Raji (cell line): ENCODE results near the gene PPP1R9B.

Experiments used
- POLR2A ChIP-seq: IDR thresholded peaks from 2 replicates; pipeline ENCODE4 v1.6.1; 2011; ENCODE audit warnings: low read depth, low read length, control low read depth; ENCODE audit not compliant: insufficient read depth

The PPP1R9B gene

GRCh38 chr17:50146927-50147665 is 3.4 kb downstream of the PPP1R9B start:
- no peak for TF ChIP-seq POLR2A

GRCh38 chr17:50146230-50146926 is 4.1 kb downstream of the PPP1R9B start:
- TF ChIP-seq POLR2A: no peak

GRCh38 chr17:50145532-50146229 is 4.8 kb downstream of the PPP1R9B start:
- TF ChIP-seq POLR2A: no peak

GRCh38 chr17:50144845-50145531 is 5.5 kb downstream of the PPP1R9B start:
- TF ChIP-seq POLR2A: no peak

DNA sequence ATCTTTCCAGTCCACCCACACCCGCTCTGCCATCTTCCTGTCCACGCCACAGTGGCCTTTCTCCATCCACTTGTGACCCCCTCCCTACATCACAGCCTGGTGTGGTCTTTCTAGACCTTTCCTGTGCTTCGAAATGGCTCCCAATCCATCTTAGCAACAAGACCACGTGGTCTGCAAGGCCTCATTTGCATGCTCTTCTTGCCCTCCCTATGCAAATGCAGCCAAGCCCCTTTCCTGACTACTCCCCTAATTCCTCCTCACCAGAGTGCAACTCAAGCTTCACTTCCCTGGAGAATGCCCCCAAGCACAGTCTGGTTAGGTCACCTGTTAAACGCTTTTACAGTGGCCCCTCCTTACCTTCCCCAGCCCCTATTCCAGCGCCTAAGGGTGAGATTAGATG is 6.1 kb downstream of the PPP1R9B start:
- TF ChIP-seq POLR2A: no peak

DNA sequence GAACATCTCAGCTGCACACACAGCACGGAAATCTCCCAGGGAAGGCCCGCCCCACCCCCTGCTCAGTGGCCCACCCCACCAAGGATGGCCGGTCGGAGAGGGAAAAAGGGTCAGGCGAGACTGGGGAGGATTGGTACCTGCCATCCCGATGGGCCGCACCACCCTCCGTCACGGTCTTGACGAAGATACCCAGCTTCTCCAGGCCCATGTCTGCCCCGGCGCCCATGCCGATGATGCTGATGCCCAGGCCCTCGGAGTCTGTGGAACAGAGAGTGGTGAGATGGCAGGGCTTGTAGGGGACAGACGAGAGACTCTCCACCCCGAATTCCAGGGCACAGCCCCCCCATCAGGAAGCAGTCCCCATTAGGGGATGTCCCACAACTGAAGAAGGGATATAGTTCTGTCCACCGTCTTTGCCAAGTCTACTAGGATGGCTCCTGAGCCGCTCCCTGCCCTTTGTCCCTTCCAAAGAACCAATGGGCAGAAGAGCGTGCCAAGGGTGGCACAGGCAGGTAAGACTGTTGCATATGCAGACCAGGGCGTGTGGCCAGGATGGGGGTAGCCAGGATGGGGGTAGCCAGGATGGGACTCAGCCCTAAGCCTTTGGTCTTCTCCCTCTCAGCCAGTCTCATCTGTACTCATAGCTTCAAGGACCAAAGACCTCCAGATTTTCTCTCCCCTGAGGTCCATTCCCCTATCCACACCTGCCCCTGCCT is 6.9 kb downstream of the PPP1R9B start:
- TF ChIP-seq POLR2A: no peak

- TF ChIP-seq POLR2A: no peak
Observed at GRCh38 chr17:50141745-50142110, 8.7 kb downstream of the PPP1R9B start.

DNA sequence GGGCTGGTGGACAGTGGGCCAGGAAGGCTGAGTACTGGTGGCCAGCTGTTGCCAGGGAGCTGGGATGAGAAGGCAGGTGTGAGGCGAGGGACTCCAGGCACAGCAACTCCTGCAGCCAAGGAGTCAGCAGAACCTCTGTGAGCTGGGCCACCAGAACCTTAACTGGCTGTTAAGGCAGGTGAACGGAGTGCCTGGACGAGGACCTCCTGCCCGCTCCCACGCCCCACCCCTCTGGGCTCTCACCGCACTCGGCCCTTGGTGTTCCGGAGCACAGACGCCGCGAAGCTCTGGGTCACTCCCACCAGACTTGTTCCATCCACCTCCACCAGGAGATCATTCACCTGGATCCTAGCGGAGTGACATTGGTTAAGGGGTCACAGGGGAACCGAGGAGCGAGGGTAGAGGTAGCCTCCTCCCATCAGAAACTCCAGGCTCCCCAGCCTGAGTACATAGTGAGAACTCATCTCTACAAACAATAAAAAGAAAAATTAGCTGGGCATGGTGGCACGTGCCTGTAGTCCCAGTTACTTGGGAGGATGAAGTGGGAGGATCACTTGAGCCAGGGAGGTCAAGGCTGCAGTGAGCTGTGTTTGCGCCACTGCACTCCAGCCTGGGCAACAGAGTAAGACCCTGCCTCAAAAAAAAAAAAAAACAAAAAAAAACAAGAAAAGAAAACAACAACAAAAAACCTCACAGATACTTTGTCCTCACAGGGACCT is 9.3 kb downstream of the PPP1R9B start:
- TF ChIP-seq POLR2A: no peak

GRCh38 chr17:50139950-50140885 is 10.3 kb downstream of the PPP1R9B start:
- TF ChIP-seq POLR2A: no peak

DNA sequence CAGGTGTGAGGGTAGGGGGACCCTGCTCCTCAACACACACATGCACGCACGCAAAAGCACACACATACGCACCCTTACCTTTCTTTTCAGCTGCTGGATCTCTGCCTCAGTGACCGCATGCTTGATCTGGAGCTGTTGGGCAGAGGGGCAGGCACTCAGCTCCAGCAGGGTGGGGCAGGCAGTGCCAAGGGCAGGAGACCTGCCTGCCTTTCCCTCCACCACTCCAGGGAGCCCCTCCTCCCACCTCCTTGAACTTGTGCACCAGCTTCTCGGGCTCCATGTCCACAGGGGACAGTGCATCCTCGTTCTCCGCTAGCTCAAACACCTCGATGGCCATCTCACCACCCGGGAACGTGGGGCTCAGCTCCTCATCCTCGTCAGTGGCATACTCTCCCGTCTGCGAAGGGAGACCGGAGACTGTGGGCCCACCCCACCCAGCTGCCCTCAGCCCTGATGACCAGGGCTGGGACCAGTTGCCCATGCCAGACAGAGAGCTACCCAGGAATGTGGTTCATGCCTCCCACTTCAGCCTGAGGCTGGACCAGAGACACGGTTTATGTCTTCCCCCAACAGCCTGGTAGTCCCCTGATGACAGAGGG is 11.2 kb downstream of the PPP1R9B start:
- TF ChIP-seq POLR2A: no peak

DNA sequence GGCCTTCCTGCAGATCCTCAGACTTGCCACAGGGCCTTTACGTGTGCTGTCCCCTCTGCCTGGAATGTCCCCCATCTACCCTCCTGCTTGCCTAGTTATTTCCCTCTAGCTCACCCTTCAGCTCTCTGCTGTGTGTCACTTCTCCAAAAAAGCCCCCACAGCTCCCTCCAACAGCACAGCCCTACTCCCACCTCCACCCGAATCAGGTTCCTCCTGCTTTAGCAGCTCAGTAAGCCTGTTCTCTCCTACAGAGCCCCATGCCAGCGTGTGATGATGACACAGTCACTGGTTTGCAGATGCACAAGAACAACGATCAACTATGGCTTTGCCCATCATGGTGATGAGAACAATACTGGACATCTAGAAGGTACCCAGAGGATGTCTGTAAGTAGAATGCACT is 13.4 kb downstream of the PPP1R9B start:
- TF ChIP-seq POLR2A: no peak

GRCh38 chr17:50136096-50136687 is 14.3 kb downstream of the PPP1R9B start:
- no peak for TF ChIP-seq POLR2A
